NCI-H2196 (cell line): ENCODE measurements around the gene ANKS1B.

Source experiments
- DNase-seq: peaks from one replicate; lab custom pipeline; 2025; ENCODE audit not compliant: unreplicated experiment; lab: John Stamatoyannopoulos, UW

The ANKS1B gene

DNA sequence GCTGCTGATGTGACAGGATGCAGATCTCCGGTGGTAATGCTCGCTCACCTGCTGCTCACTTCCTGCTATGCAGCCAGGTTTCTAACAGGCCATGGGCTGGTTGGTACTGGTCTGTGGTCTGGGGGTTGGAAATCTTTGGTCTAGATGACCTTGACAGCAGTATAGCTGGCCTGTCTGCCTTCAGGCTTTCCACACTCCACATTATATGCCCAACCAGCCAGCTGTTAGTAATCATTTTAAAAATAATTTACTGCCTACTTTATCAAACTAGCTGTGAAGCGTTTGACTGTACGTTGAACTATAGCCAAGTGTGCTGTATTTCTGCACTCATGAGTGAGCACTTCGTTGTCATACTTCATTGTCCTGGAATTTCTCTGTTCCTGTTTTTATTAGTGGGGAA lies 761.2 kb downstream of the ANKS1B start:
- no peak for DNase-seq

GRCh38 chr12:99213047-99213446 lies 771.7 kb downstream of the ANKS1B start:
- no peak for DNase-seq

GRCh38 chr12:99212275-99212674 lies 772.5 kb downstream of the ANKS1B start:
- no peak for DNase-seq

DNA sequence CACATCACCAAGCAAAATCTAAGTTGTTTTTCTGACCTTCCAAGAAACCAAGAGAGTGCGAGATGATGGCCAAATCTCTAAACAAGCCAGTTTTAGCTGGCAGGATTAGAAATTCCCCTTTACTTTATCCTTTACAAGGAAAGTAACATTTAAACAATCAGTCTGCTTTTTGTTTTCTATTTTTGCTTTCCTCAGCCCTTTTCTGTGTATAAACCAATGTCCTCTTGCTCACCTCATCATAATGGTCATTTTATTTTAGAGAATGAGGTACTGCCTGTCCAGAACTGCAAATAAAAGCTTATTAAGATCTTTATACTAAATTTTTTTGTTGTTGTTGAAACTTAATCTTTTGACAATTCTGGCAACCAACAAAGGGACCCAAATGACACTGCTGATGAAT lies 779.6 kb downstream of the ANKS1B start:
- DNase-seq: no peak

- no peak for DNase-seq
Observed at GRCh38 chr12:99201906-99202645, 782.7 kb downstream of the ANKS1B start.

GRCh38 chr12:99200711-99201384 lies 783.9 kb downstream of the ANKS1B start:
- no peak for DNase-seq

DNA sequence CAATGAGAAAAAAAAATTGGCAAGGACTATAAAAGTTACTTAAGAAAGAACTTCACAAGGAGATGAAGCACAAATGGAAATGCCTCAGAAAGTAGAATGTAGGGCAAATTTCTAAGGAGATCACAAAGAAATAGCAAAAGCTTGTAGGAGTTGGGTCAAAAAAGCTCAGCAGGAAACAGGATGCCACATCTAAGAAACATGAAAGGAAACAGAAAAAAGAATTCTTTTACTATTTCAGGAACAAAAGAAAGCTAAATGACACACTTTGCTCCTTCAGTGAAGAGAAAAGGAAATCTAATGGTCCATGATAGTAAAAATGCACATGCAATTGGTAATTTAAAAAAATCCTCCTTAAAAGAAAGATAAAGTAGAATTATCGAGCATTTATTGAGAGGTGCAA lies 789.3 kb downstream of the ANKS1B start:
- DNase-seq: no peak

GRCh38 chr12:99192489-99192888 lies 792.2 kb downstream of the ANKS1B start:
- DNase-seq: no peak

DNA sequence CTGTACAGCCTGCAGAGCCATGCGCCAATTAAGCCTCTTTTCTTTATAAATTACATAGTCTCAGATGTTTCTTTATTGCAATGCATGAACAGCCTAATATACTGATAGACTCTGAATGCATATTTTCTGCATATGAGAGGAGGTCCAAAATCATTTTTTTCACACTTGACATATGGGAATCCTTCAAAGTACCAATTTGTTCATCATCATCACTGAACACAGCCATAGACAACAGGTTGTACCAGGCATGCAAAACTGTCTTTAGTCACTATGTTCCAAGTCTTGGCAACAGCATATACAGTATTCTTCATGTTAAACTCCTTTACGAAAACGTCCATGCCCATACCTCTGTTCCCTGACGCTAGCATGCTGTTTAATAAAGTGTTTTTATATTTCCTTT lies 807.9 kb downstream of the ANKS1B start:
- no peak for DNase-seq

GRCh38 chr12:99170461-99170860 lies 814.3 kb downstream of the ANKS1B start:
- no peak for DNase-seq

DNA sequence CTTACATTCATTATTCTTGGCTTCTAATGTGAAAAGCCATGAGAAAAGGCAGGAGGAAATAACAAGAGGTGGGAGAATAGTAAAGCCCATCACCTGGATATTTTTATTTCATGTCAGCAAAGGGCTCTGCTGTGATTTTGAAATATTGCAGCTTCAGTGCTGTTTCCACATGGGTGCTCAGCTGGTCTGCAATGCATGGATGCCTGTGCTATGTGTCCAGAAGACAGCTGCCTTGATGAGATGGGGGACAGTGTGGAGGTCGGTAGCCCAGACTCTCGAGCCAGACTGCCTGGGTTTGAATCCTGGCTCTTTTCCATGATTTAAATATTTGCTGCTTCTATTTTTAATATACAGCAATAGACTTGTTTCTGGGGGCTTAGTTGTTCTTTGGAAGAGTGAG lies 814.7 kb downstream of the ANKS1B start:
- DNase-seq: no peak

- DNase-seq: no peak
Observed at GRCh38 chr12:99157946-99158345, 826.8 kb downstream of the ANKS1B start.

DNA sequence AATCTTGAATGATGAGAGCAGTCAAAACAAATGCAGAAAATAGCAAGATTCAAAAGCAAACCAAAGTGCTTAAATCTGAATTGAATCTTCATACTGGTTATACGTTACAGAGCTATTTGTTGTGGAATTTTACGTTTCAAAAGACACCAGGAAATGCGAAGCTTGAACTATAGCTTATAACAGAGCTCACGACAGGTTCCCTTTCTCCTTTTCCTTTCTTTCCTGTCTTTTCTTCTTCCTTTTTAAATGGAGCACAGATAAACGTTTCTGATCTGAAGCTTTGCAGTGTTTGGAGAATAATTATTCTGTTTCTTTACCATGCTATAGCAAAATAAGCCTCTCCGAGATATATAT lies 829.8 kb downstream of the ANKS1B start:
- no peak for DNase-seq

GRCh38 chr12:99154216-99154982 lies 830.3 kb downstream of the ANKS1B start:
- no peak for DNase-seq

- no peak for DNase-seq
Observed at GRCh38 chr12:99153293-99153692, 831.4 kb downstream of the ANKS1B start.

DNA sequence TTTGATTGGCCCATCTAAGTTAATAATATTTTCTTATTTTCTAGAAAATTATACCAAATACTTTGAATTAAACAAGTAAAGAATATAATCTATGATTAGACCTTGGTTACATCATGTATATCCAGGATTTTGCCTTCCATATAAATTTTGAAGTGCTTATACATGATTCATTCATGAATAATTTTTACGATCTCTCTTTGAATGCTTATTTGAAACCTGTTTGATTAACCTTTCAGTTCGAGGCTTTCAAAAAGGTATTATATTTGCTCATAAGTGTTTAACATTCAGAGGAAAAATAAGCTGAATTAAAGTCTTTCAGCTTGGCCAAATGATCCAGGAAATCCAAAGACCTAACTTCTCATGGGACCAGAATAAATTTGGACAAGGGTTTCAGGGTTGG lies 832.4 kb downstream of the ANKS1B start:
- DNase-seq: peak; percentile 22

DNA sequence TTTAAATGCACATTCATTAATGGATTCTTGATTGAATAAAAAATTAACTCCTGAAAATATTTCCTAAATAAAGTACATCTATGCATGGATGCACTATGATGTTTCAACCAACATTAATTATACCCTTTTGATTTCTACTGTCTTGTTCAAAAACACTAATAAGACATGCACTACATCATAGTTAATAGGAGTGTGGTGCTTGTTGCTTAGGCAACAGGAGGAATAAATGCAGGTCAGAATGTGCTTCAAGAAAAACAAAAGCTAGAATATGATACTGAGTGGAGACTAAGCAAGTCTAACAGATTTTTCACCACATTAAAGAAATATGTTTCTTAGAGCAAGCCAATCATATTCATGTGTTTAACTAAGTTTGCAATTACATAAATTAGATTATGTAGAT lies 833.0 kb downstream of the ANKS1B start:
- no peak for DNase-seq

DNA sequence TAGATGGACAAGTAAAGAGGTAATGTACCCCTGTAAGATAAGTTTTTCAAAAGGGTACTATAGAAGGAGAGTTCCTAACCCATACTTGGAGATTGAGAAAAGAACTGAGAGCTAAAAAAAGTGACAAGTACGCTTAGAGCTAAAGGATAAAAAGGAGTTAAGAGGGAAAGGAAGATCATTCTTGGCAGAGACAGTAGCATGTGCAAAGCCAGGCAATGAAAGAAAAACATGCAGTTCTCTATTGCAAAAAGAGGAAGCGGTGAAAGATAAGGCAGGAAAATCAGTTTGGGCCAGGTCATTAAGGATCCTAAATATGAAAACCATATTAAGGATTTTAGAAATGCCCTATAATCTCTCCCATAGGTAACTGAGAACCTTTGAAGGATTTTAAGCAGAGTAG lies 837.6 kb downstream of the ANKS1B start:
- no peak for DNase-seq

DNA sequence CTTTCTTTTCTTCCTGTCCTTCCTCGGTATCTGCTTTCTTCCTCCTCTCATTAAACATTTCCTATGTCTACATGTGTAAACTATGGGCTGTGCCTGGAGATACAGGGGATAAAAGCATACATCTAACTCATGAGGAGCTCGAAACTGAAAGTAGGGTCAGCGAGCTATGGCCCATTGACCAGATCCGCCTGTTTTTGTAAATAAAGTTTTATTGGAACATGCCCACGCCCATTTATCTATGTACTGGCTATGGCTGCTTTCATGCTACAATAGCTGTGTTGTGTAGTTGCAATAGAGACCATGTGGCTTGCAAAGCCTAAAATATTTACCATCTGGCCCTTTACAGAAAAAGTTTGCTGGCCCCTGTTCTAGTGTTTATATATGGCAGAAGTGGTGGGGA lies 838.0 kb downstream of the ANKS1B start:
- DNase-seq: no peak

DNA sequence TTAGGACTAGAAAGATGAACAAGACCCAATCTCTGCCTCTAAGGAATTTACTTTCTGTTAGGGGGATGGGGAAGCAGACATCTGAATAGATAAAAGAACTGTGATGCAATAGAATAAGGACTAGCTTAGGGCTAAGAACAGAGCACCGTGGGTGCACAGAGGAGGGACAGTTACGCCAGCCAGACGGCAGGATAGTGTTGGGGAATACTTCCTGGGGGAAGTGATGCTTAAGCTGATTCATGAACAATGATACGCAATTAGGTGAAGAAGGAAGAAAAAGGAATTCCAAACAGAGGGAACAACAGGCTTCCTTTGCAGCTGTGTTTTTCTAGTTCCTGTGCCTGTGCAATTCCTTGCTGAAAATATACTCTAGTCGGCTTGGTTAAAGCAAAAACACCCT lies 838.6 kb downstream of the ANKS1B start:
- no peak for DNase-seq

DNA sequence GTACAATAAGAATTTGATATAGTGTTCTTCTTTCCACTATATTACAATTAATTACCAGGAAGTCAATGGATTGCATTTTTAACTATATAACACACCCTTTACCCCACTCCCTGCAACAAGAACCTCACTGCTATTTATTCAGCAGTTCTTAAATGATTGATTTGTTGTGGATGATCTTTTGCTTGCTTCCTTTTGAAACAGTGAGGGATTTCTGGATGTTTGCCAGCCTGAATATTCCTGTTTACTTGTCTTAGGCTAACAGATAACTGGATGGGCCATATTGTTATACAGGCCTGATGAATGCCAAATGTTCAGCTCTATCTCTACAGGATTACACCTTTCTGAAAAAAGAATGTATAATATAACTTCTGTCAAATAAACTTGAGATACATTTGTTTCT lies 842.1 kb downstream of the ANKS1B start:
- DNase-seq: no peak

DNA sequence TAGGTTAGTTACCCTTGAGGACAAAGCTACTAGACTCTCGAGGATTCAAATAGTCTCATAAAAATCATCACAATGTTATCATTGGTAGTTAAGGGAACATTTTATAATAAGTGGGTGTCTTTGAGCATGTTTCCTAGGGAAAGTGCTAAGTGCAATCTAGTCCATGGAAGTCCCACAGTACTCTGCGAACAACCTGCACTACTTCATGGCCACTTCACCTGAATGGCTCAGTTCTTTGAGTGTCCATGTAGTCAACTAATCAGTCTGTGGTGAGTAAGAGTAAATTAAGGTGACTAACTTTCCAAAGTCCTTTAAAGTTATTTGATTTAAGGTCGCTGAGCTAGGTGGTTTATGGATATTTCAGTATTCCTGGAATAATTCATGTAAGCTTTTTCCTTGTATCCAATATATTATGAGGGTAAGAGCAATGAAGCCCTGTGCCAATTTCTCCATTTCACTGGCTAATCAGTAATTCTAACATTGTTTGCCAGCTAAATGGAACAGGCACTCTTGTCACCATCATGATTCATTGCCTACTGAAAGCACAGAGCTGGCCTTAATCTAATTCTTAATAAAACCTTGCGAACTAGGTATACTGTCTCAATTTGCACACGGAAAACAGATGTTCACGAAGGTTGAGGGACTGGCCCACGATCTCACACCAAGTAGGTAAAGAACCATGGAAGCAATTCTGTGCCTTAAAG lies 844.6 kb downstream of the ANKS1B start:
- DNase-seq: no peak
